ENCODE results near the gene IL20. TPM values are rescaled to one million over a fixed set of nuclear protein-coding genes. Genes with fewer than 3 reads are reported as not detected.

Gene IL20
- total and polyA plus RNA-seq, 11 donors: not detected

DNA sequence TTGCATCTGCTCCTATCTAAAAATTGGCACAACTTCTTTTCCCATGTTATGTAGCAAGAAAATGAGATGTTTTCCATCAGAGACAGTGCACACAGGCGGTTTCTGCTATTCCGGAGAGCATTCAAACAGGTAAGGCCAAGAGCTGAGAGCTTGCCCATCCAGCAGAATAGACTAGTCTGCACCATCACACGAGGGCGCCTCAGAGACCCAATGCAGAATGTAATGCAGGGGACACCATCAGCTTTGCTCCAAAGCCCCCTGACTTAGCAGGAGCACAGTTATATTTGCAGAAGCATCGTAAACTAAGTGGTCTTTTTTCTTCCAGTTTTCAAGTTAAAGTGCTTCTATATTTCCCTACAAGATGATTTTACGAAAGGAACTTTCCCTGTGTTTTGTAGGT lies 36.5 kb downstream of the IL20 start:
- Histone ChIP-seq H3K4me3 (no peak overlapping the region), H3K9me3 (no peaks in the 10 kb centered on the region), H3K27me3 (peaks cover 0 to 5% (median 0%) of the 10 kb centered on the region in 9 donors), H3K4me1 (peaks cover 0 to 14% (median 3%) of the 10 kb centered on the region in 12 donors), H3K36me3 (no peaks in the 10 kb centered on the region), H3K27ac (no peak overlapping the region)
- intact Hi-C loops (cut with DNase I): loop anchor here in 2 of 10 donors (5.0 to 10.0 kb wide), 3 partner anchors 35 to 407 kb away; partner anchors contain the start of gene IL20 (in 1 of the 2)
- ATAC-seq (no peak), DNase-seq (no peak)
- WGBS, 4 donors: 87 to 93% (median 91%) methylated on average over 6 of the region's 6 CpGs
- TF ChIP-seq CTCF (IDR thresholded peaks at IDR 0.05): no peak
- no peak for TF ChIP-seq POLR2A (IDR thresholded peaks at IDR 0.05)

GRCh38 chr1:206902702-206903101 lies 37.3 kb downstream of the IL20 start:
- intact Hi-C loops (cut with DNase I): loop anchor here in 2 of 10 donors (5.0 to 10.0 kb wide), 3 partner anchors 35 to 408 kb away; partner anchors contain the start of gene IL20 (in 1 of the 2)
- Histone ChIP-seq H3K36me3 (no peaks in the 10 kb centered on the region), H3K4me3 (no peak overlapping the region), H3K27me3 (peaks cover 0 to 5% (median 0%) of the 10 kb centered on the region in 9 donors), H3K27ac (no peak overlapping the region), H3K9me3 (no peaks in the 10 kb centered on the region), H3K4me1 (peaks cover 0 to 14% (median 3%) of the 10 kb centered on the region in 12 donors)
- ATAC-seq (no peak), DNase-seq (no peak)
- no peak for TF ChIP-seq POLR2A (IDR thresholded peaks at IDR 0.05)
- TF ChIP-seq CTCF (IDR thresholded peaks at IDR 0.05): no peak
- WGBS, 4 donors: 40 to 61% (median 57%) methylated on average over 1 of the region's 1 CpG

DNA sequence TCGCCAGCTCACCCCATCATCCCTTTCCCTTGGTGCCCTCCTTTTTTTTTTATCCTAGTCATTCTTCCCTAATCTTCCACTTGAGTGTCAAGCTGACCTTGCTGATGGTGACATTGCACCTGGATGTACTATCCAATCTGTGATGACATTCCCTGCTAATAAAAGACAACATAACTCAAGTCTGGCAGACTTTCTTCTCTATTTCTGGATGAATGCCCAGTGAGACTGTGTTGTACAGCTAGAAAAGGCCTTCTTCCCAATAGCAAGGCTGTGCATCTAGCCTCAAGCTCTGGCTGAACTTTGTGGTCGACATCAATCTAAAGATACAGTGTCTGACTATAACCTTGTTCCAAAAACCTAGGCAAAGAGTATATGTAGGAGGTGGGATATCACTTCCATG lies 38.3 kb downstream of the IL20 start:
- Histone ChIP-seq H3K36me3 (no peaks in the 10 kb centered on the region), H3K9me3 (no peaks in the 10 kb centered on the region), H3K4me1 (peaks cover 0 to 14% (median 3%) of the 10 kb centered on the region in 12 donors), H3K27me3 (peaks cover 0 to 11% (median 0%) of the 10 kb centered on the region in 9 donors), H3K27ac (peak overlapping the region in 3 of 12 donors; percentile 15 to 63 (median 38)), H3K4me3 (no peak overlapping the region)
- no peak for TF ChIP-seq CTCF (IDR thresholded peaks at IDR 0.05)
- TF ChIP-seq POLR2A (IDR thresholded peaks at IDR 0.05): no peak
- ATAC-seq: peak; percentile 21 to 76 (median 58)
- 38 to 60% (median 49%) methylated on average over 2 of the region's 2 CpGs for WGBS, 4 donors
- no peak for DNase-seq
- intact Hi-C loops (cut with DNase I): loop anchor here in 2 of 10 donors (5.0 to 10.0 kb wide), 3 partner anchors 36 to 409 kb away; partner anchors contain the start of gene IL20 (in 1 of the 2)

DNA sequence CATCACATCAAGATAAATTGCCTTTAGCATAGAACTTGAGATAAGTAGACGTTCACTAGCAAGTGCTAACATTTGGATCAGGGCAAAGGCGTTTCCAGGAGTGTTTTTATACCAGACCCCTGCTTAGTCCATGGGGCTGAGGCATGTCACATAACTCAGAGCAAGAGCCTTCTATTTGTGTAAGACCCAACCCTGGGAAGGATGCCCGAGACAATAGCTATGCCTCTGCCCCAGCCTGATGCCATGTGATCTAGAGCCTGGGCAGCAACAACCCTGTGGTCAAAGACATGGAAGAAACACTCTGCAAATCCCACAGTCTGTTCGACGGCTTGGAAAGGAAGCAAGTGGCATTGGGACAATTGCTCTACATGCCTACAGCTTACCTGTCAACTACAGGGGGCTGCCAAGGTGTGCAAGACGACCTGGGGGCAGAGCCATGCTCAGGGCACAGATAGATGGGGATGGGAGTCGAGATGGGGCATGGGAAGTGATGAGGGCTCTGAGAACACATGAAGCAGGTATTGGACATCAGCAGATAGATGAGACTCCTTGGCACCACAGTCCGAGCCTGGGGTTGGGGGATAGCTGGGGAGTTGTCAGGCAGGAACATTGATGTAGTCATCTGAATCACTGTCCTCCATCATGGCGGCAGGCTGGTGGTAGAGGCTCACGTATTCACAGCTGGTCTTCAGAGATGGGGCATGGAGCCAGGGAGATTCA lies 39.2 kb downstream of the IL20 start:
- peaks cover 0 to 20% (median 6%) of the 10 kb centered on the region in 9 donors for H3K27me3 ChIP-seq
- no peaks in the 10 kb centered on the region for H3K9me3 ChIP-seq
- H3K36me3 ChIP-seq: no peaks in the 10 kb centered on the region
- TF ChIP-seq POLR2A (IDR thresholded peaks at IDR 0.05): no peak
- TF ChIP-seq CTCF (IDR thresholded peaks at IDR 0.05): no peak
- peak in 2 of 5 donors; percentile 21 to 43 for DNase-seq
- intact Hi-C loops (cut with DNase I): loop anchor here in 2 of 10 donors (5.0 to 10.0 kb wide), 3 partner anchors 37 to 410 kb away; partner anchors contain the start of gene IL20 (in 1 of the 2)
- peak overlapping the region in 3 of 12 donors; percentile 15 to 63 (median 38) for H3K27ac ChIP-seq
- WGBS, 4 donors: 70 to 77% (median 74%) methylated on average over 10 of the region's 10 CpGs
- H3K4me1 ChIP-seq: peaks cover 0 to 18% (median 9%) of the 10 kb centered on the region in 12 donors
- no peak overlapping the region for H3K4me3 ChIP-seq
- ATAC-seq: peak in 3 of 4 donors; percentile 58 to 66 (median 58)
